ENCODE results near the gene CDC37L1.

- TF ChIP-seq CTCF (IDR thresholded peaks at IDR 0.05; ENCODE audit: low read depth, low read length): peak; percentile 61
- no peak for TF ChIP-seq EZH2phosphoT487 (IDR thresholded peaks at IDR 0.05; ENCODE audit: low read depth)
Measured at GRCh38 chr9:4640027-4640426, 39.3 kb upstream of the CDC37L1 start.

Measured in OCI-LY3 (cell line).